Endodermal cell (in vitro differentiated cells): Measurements from ENCODE around the gene AKAP13. TPM values are rescaled to one million over a fixed set of nuclear protein-coding genes. Genes with fewer than 3 reads are reported as not detected.

ENCODE experiments used
- DNase-seq: peaks from one replicate; pipeline ENCODE4 v3.0.0-alpha.2; 2017
- H3K27ac ChIP-seq: 2 replicates; pipeline ENCODE4 v1.5.1; 2013; ENCODE audit warnings: mild to moderate bottlenecking, low read depth, low read length, moderate library complexity
- H3K27me3 ChIP-seq: 2 replicates; pipeline ENCODE4 v1.6.1; 2013; ENCODE audit warnings: mild to moderate bottlenecking, low read length, moderate library complexity; ENCODE audit not compliant: insufficient read depth, control insufficient read depth, poor library complexity, severe bottlenecking
- H3K36me3 ChIP-seq: 2 replicates; pipeline ENCODE4 v1.7.0; 2013; ENCODE audit warnings: mild to moderate bottlenecking, low read length, moderate library complexity; ENCODE audit not compliant: control insufficient read depth, insufficient read depth
- H3K4me1 ChIP-seq: one replicate; pipeline ENCODE4 v1.7.0; 2013; ENCODE audit warnings: low read length; ENCODE audit not compliant: control insufficient read depth, insufficient read depth
- H3K4me3 ChIP-seq: 2 replicates; pipeline ENCODE4 v1.5.1; 2013; ENCODE audit warnings: mild to moderate bottlenecking, low read length, moderate library complexity
- H3K9ac ChIP-seq: 2 replicates; pipeline ENCODE4 v1.6.1; 2013; ENCODE audit warnings: mild to moderate bottlenecking, low read length, moderate library complexity; ENCODE audit not compliant: poor library complexity, severe bottlenecking; ENCODE audit errors: extremely low read depth
- H3K9me3 ChIP-seq: 2 replicates; pipeline ENCODE4 v1.6.1; 2013; ENCODE audit warnings: mild to moderate bottlenecking, low read length, moderate library complexity; ENCODE audit not compliant: control insufficient read depth
- H3K27ac Mint-ChIP-seq: 2 replicates; pipeline ENCODE4 v1.8.0; 2020; ENCODE audit warnings: mixed read lengths
- H3K27me3 Mint-ChIP-seq: 2 replicates; pipeline ENCODE4 v1.8.0; 2021; ENCODE audit warnings: mild to moderate bottlenecking, mixed read lengths; ENCODE audit not compliant: insufficient read depth
- H3K36me3 Mint-ChIP-seq: 2 replicates; pipeline ENCODE4 v1.8.0; 2020; ENCODE audit warnings: low read depth, mixed read lengths
- H3K4me1 Mint-ChIP-seq: 2 replicates; pipeline ENCODE4 v1.8.0; 2020; ENCODE audit warnings: mixed read lengths
- H3K4me3 Mint-ChIP-seq: 2 replicates; pipeline ENCODE4 v1.8.0; 2020; ENCODE audit warnings: mild to moderate bottlenecking, moderate library complexity, mixed read lengths
- H3K9me3 Mint-ChIP-seq: 2 replicates; pipeline ENCODE4 v1.8.0; 2020; ENCODE audit warnings: mild to moderate bottlenecking, mixed read lengths
- CTCF ChIP-seq: fragments of 200-600 bp; sonication (generic); conservative IDR thresholded peaks from 2 replicates; pipeline ENCODE4 v1.5.0; 2021; ENCODE audit warnings: antibody characterized with exemption, mild to moderate bottlenecking
- WGBS, 2 experiments: methylation state at CpG; one replicate each; pipeline versions ENCODE4 v1.1.5 to v1.1.7; 2013; ENCODE audit warnings: missing lambda C conversion rate in 2 of 2, mixed read lengths in 1 of 2; ENCODE audit not compliant: insufficient coverage in 1 of 2, insufficient read length in 1 of 2; 5-methylcytosine and 5-hydroxymethylcytosine counted together
- total RNA-seq, 2 donors: library from RNA; stranded (reverse); fragmentation: NEBNext Ultra II Directional in 1 of 2; extraction: Animal tissue kit (Norgen Biotek cat#: 25700) in 1 of 2; gene quantifications; 2 replicates in 1 of 2; 3 replicates in 1 of 2; pipeline ENCODE4 v1.2.1, GENCODE V29; 2021

The AKAP13 gene
- total RNA-seq, 2 donors from 2014 or later = 115 to 131 TPM

GRCh38 chr15:85579957-85580694 is 199.7 kb downstream of the AKAP13 start:
- no peak for DNase-seq
- Mint-ChIP-seq H3K4me3 (no peak overlapping the region), H3K4me1 (peaks cover 39% of the 10 kb centered on the region), H3K27me3 (no peaks in the 10 kb centered on the region), H3K27ac (peak overlapping the region; percentile 48), H3K9me3 (no peaks in the 10 kb centered on the region), H3K36me3 (peaks cover 48% of the 10 kb centered on the region)
- Histone ChIP-seq H3K9me3 (no peaks in the 10 kb centered on the region), H3K9ac (no peak overlapping the region), H3K27me3 (no peaks in the 10 kb centered on the region), H3K27ac (no peak overlapping the region), H3K4me1 (peaks cover 27% of the 10 kb centered on the region), H3K4me3 (no peak overlapping the region), H3K36me3 (peaks cover 86% of the 10 kb centered on the region)
- WGBS, 2 experiments = 93 to 94% methylated on average over 13 to 14 of the region's 14 CpGs
- TF ChIP-seq CTCF = no peak

- Mint-ChIP-seq H3K4me3 (no peak overlapping the region), H3K4me1 (peaks cover 39% of the 10 kb centered on the region), H3K36me3 (peaks cover 48% of the 10 kb centered on the region), H3K27me3 (no peaks in the 10 kb centered on the region), H3K9me3 (no peaks in the 10 kb centered on the region), H3K27ac (peak overlapping the region; percentile 41)
- Histone ChIP-seq H3K9me3 (no peaks in the 10 kb centered on the region), H3K9ac (no peak overlapping the region), H3K4me1 (peaks cover 27% of the 10 kb centered on the region), H3K4me3 (no peak overlapping the region), H3K27me3 (no peaks in the 10 kb centered on the region), H3K27ac (no peak overlapping the region), H3K36me3 (peaks cover 92% of the 10 kb centered on the region)
- 98 to 100% methylated on average over 2 to 3 of the region's 3 CpGs for WGBS, 2 experiments
- no peak for TF ChIP-seq CTCF
- no peak for DNase-seq
These were observed 200.5 kb downstream of the AKAP13 start for GRCh38 chr15:85580879-85581278.

DNA sequence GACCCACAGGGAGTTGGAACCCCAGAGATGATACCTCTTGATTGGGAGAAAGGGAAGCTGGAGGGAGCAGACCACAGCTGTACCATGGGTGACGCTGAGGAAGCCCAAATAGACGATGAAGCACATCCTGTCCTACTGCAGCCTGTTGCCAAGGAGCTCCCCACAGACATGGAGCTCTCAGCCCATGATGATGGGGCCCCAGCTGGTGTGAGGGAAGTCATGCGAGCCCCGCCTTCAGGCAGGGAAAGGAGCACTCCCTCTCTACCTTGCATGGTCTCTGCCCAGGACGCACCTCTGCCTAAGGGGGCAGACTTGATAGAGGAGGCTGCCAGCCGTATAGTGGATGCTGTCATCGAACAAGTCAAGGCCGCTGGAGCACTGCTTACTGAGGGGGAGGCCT is 201.1 kb downstream of the AKAP13 start:
- Mint-ChIP-seq H3K27me3 (no peaks in the 10 kb centered on the region), H3K4me1 (peaks cover 39% of the 10 kb centered on the region), H3K27ac (peak overlapping the region; percentile 41), H3K36me3 (peaks cover 48% of the 10 kb centered on the region), H3K4me3 (no peak overlapping the region), H3K9me3 (no peaks in the 10 kb centered on the region)
- Histone ChIP-seq H3K9me3 (no peaks in the 10 kb centered on the region), H3K9ac (no peak overlapping the region), H3K27ac (no peak overlapping the region), H3K4me1 (peaks cover 27% of the 10 kb centered on the region), H3K36me3 (peaks cover 95% of the 10 kb centered on the region), H3K4me3 (no peak overlapping the region), H3K27me3 (no peaks in the 10 kb centered on the region)
- 95 to 97% methylated on average over 4 to 8 of the region's 8 CpGs for WGBS, 2 experiments
- no peak for TF ChIP-seq CTCF
- no peak for DNase-seq
